Activated naive CD4-positive, alpha-beta T cell treated with anti-CD3 and anti-CD28 coated beads, Interleukin-2, amount 50 U/mL, for 16 hours (primary cell): ENCODE measurements around the gene TEX44.
"Not testable (repeated sequence)": the region's sequence is repeated elsewhere in the genome, so short reads cannot be mapped to it uniquely, and the experiment has no call there.

Experiments
- DNase-seq: peaks from one replicate; pipeline ENCODE4 v3.0.0-alpha.2; 2020

TEX44 gene

DNA sequence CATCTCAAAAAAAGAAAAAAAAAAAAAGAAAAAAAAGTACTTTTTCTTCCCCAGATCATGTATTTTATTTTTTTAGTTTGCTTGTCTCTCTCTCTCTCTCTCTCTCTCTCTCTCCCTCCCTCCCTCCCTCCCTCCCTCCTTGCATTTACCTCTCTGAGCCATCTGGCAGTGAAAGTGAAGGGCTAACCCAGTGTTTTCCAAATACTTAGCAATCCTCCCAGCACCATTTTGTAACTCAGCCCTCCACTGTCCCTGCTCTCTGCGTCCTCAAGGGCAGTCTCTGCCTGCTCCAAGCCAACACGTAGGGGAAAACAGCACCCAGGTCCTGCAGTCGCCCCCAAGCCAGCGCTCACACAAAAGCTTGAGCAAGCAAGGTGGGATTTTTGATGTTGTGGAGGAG lies 19.6 kb upstream of the TEX44 start:
- DNase-seq, result no peak

DNA sequence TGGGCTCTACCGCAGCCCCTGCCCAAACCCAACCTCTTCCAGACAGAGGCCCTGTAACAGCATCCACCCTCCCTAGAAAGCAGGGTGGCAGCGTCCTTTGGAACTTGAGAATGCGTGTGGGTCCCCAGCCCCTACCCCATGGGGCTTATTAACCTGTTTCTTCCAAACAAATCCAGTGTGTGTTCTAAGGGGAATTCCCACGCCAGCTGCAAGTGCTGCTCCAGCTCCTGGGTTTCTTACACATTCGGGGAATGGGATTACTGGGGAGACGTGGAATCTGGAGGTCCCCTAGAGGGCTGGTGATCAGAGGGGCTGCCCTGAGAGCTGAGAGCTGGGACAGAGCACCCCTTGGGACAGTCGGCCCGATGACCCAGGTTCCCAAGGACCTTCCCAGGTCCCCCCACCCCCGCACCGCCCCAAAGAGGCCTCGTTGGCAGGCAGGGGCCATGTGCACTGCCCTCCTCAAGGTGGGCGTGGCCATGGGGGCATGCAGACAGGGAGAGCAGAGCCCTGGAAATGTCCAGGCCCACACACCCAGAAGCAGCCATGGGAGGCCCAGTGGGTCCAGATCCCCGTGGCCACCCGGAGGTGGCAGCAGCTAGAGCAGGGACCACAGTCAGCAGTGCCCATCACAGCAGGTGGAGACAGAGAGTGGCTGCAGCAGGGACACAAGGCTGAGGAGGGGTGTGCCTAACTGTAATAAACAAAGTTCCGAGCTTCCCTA lies 18.8 kb upstream of the TEX44 start:
- DNase-seq, result no peak

DNA sequence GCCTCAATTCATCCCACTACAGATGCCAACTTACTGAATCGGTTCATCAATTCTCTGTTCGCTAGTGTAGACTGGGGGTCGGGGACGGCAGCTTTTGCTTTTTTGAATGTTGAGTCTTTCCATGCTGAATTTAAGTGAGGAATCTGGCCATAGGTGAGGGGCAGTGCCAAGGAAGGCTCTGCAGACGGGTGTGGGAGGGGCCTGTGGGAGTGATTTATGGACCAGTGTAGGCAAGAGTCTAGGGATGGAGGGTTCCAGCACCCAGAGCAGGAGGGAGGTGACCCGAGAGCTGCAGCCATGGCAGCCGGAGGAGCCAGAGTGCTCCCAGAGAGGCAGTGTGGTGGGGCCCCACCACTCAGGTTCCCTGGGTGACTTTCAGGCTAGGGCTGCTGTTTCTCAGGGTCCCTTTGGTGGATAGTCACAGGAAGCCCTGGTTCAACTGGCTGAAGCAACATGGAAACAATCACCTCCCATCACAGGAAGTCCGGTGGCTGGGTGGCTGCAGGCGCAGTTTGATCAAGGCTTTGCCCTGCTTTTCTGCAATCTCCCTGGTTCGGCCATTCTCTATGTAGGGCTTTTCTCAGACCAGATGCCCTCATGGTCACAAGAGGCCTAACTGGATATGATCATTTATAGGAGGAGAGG lies 16.9 kb upstream of the TEX44 start:
- DNase-seq, result no peak

DNA sequence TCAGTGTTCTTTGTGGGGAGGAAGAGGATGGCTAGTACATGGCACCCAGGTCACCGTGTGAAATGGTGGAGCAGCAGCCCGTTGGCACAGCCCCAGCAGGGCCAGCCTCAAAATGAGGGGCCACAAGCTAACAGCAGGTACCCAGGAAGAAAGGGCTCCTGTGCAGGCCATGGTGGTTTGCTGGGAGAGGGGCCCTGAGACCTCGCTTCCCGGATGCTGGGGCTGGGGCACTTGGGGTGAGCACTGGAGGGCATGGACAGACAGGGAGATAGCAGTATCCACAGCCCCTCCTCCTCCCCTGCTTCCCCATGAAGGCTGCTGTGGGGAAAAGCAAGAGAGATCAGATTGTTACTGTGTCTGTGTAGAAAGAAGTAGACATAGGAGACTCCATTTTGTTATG lies 16.2 kb upstream of the TEX44 start:
- DNase-seq, result no peak

DNA sequence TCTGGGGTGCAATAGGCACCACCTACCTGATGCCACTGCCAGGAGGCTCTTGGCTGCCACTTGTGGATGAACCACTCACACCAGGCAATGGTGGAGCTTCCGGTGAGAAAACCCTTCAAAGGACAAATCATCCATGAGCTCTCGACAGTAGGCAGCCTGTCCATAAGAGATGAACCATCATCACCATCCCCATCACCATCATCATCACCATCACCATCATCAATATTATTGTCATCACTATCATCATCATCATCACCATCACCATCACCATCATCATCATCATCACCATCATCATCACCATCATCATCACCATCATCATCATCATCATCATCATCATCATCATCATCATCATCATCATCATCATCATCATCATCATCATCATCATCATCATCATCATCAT lies 14.0 kb upstream of the TEX44 start:
- not testable (repeated sequence) for DNase-seq

DNA sequence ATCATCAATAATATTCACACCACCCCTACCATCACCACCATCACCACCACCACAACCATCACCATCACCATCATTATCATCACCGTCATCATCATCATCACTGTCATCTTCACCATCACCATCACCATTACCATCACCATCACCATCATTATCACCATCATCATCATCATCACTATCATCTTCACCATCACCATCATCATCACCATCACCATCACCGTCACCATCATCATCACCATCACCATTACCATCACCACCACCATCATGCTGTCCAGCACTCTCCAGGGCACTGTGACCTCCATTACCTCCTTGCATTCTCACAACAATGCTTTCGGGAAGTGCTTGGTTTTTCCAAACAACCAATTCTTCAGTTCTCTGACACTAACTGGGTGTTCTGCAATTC lies 13.1 kb upstream of the TEX44 start:
- no peak for DNase-seq

DNA sequence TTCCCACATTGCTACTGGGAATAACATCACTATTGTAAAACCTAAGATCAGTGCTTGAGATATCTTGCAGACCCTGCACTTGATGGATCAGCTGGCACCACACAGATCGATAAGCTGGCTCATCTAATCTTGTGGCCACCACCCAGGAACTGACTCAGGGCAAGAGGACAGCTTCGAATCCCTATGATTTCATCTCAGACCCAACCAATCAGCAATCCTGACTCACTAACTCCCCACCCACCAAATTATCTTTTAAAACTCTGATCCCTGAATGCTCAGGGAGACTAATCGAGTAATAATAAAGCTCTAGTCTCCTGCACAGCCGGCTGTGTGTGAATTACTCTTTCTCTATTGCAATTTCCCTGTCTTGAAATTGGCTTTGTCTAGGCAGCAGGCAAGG lies 11.3 kb upstream of the TEX44 start:
- no peak for DNase-seq

DNA sequence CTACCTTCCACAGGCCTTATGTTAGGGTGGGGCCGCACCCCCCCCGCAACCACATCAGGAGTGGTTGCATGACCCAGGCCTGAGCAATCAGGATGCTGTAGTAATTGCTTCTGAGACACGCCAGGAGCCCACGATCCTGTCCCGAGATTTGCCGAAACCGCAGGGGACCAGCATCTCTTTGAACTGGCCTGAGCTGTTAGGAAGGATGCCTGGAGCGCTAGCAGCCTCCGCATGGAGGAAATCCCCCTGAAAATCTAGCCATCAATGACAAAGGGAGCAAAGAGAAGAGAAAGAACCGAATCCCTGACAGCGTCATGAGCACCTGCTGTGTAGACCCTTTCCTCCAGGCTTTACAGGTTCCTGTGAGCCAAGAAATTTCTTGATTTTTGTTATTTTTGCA lies 8.7 kb upstream of the TEX44 start:
- DNase-seq, result no peak

DNA sequence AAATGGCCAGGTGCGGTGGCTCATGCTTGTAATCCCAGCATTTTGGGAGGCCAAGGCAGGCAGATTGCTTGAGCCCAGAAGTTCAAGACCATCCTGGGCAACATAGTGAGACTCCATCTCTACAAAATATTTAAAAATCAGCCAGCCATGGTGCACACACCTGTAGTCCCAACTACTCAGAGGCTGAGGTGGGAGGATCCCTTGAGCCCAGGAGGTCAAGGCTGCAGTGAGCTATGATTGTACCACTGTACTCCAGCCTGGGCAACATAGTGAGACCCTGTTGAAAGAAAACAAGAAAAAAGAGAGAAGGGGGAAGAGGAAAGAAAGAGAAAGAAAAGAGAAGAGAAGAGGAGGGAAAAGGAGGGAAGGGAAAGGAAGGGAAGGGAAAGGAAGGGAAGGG lies 4.9 kb upstream of the TEX44 start:
- not testable (repeated sequence) for DNase-seq

DNA sequence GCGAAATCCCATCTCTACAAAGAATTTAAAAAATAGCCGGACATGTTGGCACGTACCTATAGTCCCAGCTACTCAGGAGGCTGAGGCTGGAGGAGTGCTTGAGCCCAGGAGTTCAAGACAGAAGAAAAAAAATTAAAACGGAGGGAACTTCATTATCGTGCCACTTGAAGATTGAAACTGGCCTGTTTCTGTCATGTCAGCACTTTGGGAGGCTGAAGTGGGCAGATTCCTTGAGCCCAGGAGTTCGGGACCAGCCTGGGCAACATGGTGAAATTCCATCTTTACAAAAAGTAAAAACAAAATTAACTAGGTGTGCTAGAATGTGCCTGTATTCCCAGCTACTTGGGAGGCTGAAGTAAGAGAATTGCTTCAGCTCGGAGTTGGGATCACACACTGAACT lies 3.0 kb upstream of the TEX44 start:
- no peak for DNase-seq

DNA sequence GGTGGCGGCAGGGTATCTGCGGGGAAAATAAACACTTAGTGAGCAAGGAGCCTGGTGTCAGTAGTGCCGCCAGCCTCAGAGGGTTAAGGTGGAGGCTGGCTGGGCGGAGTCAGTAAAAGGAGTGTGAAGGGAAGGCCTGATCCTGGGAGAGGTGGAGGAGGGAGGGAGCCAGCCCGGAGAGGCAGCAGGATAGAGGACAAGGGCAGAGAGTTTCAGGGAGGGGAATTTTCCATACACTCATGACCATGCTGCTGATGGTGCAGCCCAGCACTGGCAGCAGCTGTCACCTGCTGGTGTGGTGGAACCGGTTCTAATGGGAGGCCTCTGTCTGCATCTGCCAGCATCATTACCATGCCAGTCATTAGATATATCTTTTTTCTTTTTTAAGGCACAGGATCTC lies 2.0 kb upstream of the TEX44 start:
- DNase-seq, result no peak

DNA sequence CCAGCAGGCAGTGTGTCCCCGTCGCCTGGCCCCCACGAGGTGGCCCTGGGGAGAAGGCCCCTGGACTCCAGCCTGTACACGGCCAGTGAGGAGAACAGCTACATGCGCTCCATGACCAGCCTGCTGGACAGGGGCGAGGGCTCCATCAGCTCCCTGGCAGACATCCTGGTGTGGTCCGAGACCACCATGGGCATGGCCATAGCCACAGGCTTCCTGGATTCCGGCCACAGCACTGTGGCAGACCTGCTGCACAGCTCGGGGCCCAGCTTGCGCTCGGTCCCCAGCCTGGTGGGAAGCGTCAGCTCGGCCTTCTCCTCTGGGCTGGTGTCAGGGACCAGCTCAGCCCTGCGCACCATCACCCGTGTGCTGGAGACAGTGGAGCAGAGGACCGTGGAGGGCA lies 1.0 kb downstream of the TEX44 start:
- DNase-seq, result no peak

DNA sequence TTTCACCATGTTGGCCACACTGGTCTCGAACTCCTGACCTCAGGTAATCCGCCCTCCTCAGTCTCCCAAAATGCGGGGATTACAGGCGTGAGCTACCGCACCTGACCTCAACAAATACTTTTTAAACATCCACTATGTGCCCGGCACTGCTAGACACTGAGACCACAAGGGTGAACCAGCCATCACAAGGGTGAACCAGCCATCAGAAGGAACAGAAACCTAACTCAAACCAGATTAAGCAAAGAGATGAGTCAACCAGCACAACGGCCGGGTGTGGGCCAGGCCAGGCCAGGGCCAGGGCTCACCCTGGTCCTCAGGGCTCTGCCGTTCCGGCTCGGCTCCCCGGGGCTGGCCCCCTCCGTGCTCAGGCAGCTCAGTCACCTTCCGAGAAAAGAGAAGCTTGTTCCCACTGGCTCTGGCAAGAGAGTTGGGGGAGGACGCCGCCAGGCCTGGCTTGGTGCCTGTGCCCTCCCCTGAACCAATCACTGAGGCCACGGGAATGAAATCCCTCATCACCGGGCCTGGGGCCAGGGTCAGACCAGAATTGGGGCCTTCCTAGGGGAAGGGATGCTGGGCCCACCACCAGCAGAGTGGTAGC lies 4.4 kb downstream of the TEX44 start:
- DNase-seq, result no peak

DNA sequence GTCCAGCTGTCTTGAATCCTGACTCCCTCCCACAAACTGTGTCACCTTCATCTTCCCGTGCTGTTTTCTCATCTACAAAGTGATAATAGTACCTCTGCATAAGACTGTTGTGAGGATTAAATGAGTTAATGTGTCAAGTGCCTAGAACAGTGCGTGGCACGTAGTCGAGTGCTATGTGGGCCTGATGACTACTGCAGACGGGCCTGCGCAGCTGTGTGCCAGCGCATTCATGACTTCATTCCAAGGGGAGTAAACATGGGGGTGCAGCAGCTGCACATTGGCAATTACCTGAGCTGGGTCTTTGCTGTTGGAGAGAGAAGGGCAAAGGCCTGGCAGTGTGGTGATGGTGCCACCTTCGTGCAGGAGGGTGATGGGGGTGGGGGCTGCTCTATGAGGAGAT lies 5.0 kb downstream of the TEX44 start:
- DNase-seq, result no peak

DNA sequence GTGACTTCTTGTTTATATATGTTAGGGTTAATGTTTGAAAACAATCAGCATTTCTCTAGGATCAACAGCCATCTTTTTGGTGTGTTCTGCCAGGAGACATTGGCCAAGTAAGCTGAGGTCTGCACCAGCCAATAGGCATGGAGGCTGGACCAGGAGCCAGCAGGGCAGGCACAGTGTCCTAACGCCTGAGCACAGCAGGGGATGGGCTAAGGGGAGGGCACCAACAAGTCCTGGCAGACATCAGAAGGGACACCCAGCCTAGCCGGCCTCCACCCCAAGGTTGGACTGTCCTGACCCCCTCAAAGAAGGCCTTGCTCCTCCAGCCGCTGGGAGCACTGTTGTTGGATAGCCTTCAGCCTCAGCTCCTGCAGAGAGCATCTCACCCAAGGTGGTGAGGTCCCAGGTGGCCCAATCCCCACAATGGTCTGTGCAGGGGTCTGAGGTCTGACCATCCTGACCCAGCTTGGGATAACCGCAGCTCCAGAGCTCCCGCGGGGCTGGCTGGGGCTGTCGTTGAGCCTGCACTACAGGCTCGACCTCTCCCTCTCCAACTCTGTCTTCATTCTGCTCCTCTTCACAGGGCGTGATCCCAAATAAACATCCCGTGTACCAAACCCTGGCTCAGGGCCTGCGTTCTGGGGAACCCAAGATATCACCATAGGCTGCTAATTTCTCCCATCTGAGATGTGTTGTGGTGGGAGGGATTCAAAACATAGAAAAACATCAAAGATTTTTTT lies 8.1 kb downstream of the TEX44 start:
- no peak for DNase-seq

DNA sequence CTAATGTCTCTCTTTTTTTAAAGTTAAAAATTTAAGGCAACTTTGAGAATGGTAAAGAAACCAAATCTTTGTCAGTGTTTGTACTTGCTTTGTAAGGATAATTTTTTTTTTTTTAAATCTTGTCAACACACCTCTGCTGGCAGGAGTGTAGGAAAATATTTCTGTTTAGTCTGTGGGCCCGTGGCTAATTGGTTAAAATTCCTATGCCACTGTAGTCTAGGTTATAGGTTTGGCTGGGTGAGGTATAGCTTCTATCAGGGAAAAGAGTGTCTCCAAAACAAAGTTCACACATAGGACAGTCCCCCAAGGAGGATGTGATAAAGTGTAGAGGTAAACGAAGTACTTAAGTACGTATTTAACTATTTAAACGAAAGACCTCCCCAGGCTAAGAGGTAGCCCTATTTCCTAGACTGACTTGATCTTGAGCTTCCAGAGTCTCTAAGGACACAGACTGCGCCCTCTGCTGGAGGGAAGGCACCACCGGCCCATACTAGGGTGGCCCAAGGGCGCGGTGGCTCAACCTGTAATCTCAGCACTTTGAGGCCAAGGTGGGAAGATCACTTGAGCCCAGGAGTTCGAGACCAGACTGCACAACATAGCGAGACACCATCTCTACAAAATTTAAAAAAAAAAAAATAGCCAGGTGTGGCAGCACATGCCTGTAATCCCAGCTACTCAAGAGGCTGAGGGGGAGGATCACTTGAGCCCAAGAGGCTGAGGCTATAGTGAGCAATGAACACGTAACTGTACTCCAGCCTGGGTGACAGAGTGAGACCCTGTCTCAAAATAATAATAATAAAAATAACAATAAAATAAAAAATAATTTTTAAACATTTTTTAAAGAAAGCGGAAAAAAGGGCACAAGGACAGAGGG lies 8.9 kb downstream of the TEX44 start:
- DNase-seq, result peak; percentile 81

DNA sequence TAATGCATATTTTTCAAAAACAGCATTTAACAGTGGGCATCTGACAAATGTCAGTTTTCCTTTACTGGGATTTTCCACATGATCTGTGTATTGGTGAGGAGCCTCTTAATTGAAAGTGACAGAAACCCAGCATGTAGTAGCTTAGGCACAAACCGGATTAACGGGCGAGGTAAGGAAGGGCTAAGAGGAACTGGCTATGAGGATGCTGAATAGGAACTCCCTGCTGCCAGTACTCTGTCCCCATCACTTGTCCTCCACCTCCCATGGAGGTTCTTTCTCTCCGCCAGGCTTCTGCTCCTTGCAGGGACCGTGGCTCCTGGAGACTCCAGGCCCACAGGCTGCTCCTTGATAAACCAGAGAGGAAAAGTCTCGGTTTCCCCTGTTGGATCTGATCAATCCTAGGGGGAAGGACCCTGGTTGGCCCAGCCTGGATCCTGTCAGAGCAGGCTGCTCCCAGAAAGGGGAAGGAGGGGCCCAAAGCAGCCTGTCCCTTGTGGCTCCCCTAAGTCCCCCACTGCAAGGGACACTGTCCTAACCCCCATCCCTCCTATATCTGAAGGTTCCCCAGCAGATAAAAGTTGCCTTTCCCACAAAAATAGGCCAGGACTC lies 10.3 kb downstream of the TEX44 start:
- no peak for DNase-seq

DNA sequence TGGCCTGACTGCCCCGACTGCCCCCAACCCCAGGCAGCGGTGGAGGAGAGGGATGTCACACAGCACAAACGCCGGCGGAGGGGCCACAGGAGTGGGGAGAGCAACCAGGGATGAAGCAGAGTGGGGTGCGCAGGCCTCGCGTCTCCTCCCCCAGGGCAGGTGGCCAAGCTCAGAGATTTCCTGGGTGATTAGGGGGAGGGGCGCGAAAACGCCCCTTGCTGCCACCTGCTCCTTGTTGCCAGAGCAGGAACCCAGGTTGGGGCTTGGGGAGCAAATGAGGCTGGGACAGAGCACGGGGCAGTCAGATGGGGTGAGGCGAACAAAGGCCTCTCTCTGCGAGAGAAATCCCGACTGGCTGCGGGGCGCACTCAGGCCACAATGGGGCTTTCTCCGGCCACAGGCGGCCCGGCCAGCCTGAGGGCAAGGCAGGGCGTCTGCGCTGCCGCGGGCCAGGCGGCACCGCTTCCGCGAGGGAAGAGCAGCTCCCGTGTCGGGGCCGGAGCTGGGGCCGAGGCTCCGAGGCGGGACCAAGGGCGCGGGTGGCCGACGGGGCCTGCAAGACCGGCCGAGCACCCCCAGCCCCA lies 11.5 kb downstream of the TEX44 start:
- DNase-seq, result no peak

DNA sequence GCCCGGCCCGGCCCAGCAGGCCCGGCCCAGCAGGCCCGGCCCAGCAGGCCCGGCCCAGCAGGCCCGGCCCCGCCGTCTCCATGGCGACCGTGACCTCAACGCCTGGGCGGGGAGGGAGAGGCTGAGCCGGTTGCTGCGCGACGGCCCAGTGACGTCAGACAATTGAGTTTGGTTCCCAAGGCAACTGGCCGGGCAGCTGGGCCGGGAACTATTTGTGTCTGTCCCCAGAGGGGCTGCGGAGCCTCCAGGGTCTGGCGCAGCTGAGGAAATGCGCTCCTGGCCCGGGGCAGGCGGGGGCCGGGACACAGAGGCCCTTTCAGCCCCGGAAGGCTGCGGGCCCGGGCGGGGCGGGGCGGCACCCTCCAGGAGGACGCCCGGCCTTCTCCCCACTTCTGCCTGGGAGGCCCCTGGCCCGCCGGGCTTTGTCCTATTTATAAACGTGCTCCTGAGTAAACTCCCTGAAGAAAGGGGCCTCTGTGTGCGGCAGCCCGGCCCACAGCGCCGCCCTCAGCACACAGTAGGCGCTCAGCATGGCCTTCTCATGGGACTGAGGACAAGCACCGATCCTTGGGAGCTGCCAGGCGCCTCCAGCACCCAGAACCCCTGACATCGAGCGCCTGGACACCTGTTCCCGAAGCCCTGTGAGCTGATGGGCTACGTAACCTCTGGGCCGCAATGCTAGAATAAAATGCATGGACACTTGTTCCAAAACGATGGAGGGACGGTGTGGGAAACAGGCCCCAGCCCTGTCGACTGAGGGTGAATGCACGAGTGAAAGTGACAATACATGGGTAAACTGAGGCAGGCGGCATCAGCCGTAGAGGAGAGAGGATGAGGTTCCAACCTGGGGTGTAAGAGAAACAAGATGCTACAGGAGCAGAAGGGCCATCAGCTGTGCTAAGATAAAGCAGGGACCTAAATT lies 12.3 kb downstream of the TEX44 start:
- peak; percentile 90 for DNase-seq

DNA sequence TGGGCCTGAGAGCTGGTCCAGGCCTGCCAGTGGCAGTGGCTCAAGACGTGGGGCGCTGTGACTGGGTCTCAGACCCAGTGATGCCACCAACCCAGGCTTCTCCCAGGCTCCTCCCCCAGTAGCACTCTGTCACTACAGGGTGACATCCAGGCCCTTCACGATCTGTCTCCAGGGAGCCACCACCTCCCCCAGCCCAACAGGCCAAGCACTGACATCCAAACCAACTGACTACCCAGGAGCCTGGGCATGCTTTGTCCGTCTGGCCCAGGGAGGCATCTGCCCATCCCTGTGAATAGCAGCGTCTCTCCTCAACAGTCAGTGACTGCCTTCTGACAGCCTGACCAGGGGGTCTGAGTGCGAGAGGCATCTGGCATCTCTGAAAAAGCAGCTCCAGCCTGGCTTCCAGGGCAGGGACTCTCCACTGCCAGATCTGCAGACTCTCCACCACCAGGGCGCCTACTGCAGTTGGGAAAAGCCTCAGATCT lies 13.0 kb downstream of the TEX44 start:
- DNase-seq, result no peak

DNA sequence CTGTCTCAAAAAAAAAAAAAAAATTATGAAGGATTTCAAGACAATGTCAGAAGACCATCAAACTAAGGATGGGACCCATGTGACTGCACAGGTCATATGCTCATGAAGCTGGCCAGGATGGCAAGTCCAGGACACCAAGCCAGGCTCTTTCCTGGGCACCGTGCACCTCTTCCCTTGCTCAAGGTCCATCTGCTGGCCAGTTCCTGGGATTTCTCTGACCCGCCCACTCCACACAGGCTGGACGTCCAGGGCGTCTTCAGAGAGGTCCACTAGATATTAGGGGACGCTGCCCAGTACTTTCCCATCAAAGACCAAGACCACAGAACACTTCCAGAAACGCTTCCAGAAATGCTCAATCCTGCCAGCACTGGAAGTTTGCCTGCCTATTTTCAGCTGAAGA lies 14.3 kb downstream of the TEX44 start:
- DNase-seq, result no peak
